ENCODE measurements around the gene ZNF385B.

ZNF385B gene

DNA sequence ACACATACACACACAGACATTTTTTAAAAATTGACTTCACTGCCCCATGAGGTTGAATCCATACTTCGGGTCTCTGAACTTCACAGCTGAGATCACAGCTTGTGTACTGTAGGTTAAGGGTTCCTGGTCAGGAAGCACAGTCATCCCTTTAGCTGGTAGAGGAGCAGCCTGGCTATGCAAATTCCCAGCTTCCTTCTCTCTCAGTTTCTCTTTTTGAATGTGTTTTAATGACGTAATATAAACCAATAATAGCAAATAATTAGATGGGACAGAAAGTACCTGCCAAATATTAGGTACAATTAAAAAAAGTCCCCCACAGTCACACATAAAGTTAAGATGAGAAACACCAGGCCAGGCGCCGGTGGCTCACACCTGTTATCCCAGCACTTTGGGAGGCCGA, 178.7 kb downstream of the ZNF385B start:
- DNase-seq (ENCODE audit: low read depth in 3 of 3), result no peak

GRCh38 chr2:179677746-179678505, 183.5 kb downstream of the ZNF385B start:
- DNase-seq (ENCODE audit: low read depth in 3 of 3), result no peak

DNA sequence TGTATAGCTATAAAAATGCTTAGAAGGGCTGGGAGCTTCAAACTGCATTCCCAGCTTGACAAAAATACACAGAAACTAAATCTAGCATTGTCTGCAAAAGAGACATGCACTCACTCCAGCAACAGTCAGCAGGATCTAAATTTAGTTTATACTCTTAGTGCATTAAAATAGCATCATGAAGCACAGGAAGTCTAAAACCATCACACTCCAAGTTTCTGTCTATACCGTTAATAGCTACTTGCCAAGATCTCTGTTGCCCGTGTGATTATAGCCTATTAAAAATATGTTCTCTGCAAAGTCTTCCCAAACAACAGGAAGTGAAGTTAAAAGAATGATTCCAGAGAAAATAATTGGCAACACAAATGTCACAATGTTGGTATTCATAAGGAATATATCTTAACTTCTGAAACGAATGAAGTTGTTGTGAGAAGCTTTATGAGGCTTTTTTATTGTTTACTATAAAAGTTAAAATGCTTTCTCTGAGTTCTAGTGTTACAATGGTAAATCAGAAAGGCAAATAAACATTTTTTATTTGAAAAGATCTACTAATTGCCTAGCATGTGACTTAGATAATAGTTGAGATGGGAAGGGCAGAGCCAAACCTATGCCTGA, 184.2 kb downstream of the ZNF385B start:
- DNase-seq (ENCODE audit: low read depth in 3 of 3), result no peak

- no peak for DNase-seq (ENCODE audit: low read depth in 3 of 3)
Measured at GRCh38 chr2:179675435-179675834, 186.0 kb downstream of the ZNF385B start.

- DNase-seq (ENCODE audit: low read depth in 3 of 3), result no peak
Measured at GRCh38 chr2:179671043-179671981, 190.1 kb downstream of the ZNF385B start.

DNA sequence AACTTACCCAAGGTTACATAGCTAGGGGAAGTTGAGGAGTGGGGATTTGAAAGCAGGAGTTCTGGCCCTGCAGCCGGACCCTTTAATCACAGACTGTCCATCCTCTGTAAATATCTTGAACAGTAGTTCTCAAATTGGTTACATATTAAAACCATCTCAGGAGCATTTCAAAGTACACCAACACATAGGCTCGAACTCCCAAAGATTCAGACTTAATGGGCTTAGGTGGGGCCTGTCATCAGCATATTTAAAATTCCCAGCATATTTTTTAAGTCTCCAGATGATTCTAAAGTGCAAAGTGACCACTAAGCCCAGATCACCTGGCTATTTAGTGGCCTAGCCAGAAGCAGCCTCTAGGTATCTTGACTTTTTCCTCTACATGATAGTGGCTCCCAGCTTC, 192.2 kb downstream of the ZNF385B start:
- DNase-seq (ENCODE audit: low read depth in 3 of 3), result no peak

DNA sequence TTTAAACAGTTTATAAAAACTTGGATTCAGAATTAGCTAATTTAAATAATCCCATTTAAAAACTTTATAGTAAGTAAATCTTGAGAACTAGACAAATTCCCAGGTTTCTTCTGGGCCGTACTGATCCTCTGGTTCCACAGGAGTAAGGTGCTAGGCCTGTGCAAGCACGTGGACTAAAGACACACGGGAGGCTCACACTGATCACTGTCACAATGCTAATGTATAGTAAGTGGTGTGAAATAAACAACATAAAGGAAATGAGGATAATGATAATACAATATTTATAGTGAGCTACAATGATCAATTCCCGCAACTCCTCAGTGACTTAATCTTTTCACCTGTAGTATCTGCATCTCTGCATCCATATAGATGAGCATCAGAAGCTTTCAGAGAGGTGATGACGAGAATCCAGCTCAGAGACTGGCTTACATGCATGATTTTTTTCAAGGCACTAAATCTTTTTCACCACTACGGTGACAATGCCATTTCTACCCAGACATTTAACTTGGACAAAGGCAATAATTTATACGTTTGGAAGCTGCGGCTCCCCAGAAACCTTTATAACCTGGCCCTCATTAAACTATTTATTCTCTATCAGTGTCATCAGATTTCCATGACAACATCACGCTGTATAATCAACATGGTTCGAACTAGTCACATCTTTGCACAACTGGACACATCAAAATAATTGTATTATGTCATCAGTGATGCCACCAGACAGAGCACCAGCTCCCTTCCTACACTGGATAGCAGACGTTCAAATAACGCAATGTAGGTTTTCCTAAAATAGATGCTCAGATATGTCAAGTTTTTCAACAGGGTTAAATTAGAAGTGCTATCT, 196.2 kb downstream of the ZNF385B start:
- DNase-seq (ENCODE audit: low read depth in 3 of 3), result no peak

DNA sequence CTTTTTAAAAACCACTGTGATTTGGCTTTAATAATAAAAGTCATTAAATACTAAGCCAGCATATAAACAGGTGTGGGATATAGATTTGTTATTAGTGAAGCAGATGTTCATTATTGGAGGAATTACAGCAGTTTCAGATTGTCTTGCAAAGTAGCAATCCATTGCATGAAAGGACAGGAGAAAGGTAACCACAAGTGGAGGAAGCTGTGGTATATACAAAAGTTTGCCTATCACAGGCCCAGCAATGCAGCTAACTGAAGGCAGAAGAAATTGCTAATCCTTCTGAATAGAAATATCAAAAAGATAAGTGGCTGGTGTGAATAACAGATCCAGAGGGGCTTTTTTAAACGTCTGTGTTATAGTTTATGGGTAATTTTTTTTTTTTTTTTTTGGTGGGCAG, 199.4 kb downstream of the ZNF385B start:
- DNase-seq (ENCODE audit: low read depth in 3 of 3), result no peak

- no peak for DNase-seq (ENCODE audit: low read depth in 3 of 3)
Measured at GRCh38 chr2:179657068-179657595, 204.3 kb downstream of the ZNF385B start.

GRCh38 chr2:179655627-179656026, 205.8 kb downstream of the ZNF385B start:
- DNase-seq (ENCODE audit: low read depth in 3 of 3), result no peak

DNA sequence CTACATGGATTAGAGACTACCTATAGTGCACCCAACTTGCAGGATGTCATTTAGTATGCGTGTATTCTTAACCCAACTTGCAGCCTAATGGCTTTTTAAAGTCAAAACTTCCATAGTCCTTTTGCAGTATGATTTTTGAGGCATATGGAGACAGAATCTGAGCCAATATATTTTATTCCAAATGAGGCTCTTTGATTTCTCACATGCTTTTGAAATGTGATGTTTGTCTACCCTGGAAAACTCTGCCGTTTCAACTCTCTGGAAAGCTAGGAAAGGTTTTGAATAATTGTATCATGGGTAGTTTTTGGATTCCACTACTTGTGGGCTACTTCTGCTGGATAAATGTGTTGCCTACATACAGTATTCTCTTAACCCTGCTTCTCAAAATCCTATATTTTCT, 206.6 kb downstream of the ZNF385B start:
- no peak for DNase-seq (ENCODE audit: low read depth in 3 of 3)

- no peak for DNase-seq (ENCODE audit: low read depth in 3 of 3)
Measured at GRCh38 chr2:179652296-179652695, 209.1 kb downstream of the ZNF385B start.

DNA sequence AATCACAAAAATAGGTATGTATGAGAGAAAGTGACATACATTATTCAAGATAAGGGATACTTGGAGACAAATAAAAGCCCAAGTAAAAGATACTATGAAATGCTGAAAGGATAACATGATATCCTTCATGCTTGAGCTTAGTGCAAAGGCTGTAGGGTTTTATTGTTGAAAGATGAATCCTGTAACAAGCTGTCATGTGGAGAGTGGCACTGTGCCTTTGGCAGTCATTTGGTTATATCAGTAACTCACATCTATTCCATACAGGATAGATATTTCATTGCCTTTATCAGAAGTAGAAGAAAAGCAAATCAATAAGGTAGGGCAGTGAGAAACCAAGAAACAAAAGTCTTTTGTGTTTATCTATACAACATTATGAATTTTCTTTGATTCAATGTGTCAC, 211.0 kb downstream of the ZNF385B start:
- DNase-seq (ENCODE audit: low read depth in 3 of 3), result no peak

DNA sequence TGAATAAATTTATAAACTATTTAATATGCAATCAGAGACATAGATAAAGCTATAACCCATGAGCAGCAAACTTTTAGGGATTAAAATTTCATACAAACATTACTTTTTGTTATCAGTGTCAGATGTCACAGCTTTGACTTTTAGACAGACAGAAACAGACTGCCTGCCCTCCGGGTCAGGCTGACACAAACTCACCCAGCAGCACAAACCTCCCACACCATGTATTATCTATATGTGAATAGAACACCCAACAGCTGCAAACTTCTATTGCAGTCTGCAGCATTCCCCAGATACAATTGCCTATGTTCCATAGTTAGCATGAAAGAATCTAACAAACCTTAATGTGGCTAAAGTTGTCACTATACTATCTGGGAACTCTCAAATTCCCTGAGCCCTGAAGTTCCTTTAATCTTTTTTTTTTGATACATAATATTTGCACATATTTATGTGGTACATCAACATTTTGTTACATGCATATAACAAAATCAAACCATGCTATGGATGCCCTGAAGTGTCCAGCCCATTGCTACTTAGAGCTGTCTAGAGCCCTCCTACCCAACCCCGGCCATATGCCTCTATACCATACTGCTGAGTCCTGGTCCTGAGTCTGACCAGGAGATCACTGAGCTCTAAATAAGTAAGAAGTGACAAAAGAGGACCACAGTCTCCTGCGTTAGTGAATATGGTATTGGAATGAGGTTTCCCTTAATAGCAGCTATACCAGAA, 214.4 kb downstream of the ZNF385B start:
- no peak for DNase-seq (ENCODE audit: low read depth in 3 of 3)

GRCh38 chr2:179646173-179646769, 215.1 kb downstream of the ZNF385B start:
- DNase-seq (ENCODE audit: low read depth in 3 of 3), result no peak

- no peak for DNase-seq (ENCODE audit: low read depth in 3 of 3)
Measured at GRCh38 chr2:179645047-179645446, 216.4 kb downstream of the ZNF385B start.

- DNase-seq (ENCODE audit: low read depth in 3 of 3), result no peak
Measured at GRCh38 chr2:179642462-179642861, 218.9 kb downstream of the ZNF385B start.

- no peak for DNase-seq (ENCODE audit: low read depth in 3 of 3)
Measured at GRCh38 chr2:179636995-179637394, 224.4 kb downstream of the ZNF385B start.

DNA sequence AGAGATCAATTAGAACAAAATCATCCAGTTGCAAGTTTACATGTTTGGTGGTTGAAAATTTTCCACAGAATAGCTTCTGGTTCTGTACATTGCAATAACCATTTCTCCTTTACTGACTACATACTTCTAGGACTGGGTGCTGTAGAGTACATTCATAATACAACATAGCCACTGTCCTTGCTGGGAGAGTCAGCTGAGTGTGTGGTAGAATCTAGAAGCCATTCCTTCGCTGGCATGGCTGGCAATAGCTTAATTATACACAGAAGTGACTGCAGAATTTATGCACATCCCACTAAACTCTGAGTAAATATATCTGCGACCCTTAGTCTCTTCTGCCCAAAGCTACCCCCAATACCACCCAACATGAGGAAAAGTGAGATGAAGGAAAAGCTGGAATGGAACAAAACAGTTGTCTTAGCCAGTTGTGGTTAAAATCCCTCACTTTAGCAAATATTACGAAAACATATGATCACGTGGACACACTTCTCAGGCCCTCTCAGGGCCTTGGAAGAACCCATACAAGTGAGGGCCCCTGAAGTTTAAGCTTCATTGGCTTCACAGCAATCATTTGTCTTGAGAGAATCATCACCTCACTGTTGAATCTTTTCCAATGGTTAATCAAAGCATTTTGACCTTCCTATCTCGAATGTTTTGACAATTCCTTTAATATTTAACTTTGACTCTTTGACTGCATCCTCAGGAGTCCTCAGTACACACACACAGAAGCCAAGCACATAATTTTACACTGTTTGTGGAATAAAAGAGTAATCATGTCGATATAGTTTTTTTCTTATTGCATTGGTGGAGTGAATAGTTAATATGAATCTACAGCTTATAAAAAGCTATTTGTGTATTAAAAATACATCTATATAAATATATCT, 225.1 kb downstream of the ZNF385B start:
- no peak for DNase-seq (ENCODE audit: low read depth in 3 of 3)

Measured in stimulated activated CD4-positive, alpha-beta T cell treated with anti-CD3 and anti-CD28 coated beads, TNF-alpha, amount 100 ng/mL, for 48 hours (primary cell).